CD8-positive, alpha-beta memory T cell (primary cell): Measurements from ENCODE around the gene PPARD. TPM values are rescaled to one million over a fixed set of nuclear protein-coding genes. Genes with fewer than 3 reads are reported as not detected.

Experiments used
- CTCF ChIA-PET: fragments of 350-600 bp; sonication (Branson Sonifier 250); formaldehyde crosslinking; loops from one replicate; lab custom pipeline; 2021; ENCODE audit warnings: antibody characterized with exemption; lab: Charles Lee
- POLR2A ChIA-PET: fragments of 350-600 bp; sonication (Branson Sonifier 250); formaldehyde crosslinking; loops from one replicate; lab custom pipeline; 2021; ENCODE audit warnings: antibody characterized with exemption; lab: Charles Lee
- DNase-seq, 5 donors: peaks; one replicate each; pipeline versions ENCODE4 v3.0.0 to v3.0.0-alpha.2; 2020 to 2022; ENCODE audit warnings: mixed read lengths in 1 of 5
- H3K27ac ChIP-seq: one replicate; pipeline ENCODE4 v1.7.0; 2013; ENCODE audit warnings: low read depth, mild to moderate bottlenecking, low read length, moderate library complexity
- H3K27me3 ChIP-seq: 2 replicates; pipeline ENCODE4 v1.7.0; 2013; ENCODE audit warnings: low read length, mild to moderate bottlenecking; ENCODE audit not compliant: insufficient read depth, poor library complexity, severe bottlenecking
- H3K36me3 ChIP-seq: 2 replicates; pipeline ENCODE4 v1.7.0; 2013; ENCODE audit warnings: mild to moderate bottlenecking, low read length, moderate library complexity; ENCODE audit not compliant: insufficient read depth
- H3K4me1 ChIP-seq: 2 replicates; pipeline ENCODE4 v1.7.0; 2013; ENCODE audit warnings: mild to moderate bottlenecking, low read length, moderate library complexity; ENCODE audit not compliant: insufficient read depth
- H3K4me3 ChIP-seq: 2 replicates; pipeline ENCODE4 v1.7.0; 2013; ENCODE audit warnings: mild to moderate bottlenecking, low read length
- H3K9me3 ChIP-seq: 2 replicates; pipeline ENCODE4 v1.7.0; 2013; ENCODE audit warnings: mild to moderate bottlenecking, low read length
- H3K27ac Mint-ChIP-seq, 8 donors: one replicate each; pipeline ENCODE4 v1.8.0; 2020 to 2021; ENCODE audit warnings: mixed read lengths in 8 of 8, mild to moderate bottlenecking in 6 of 8, inconsistent platforms in 3 of 8, moderate library complexity in 3 of 8
- H3K27me3 Mint-ChIP-seq, 2 donors: one replicate each; pipeline ENCODE4 v1.8.0; 2020 to 2021; ENCODE audit warnings: mixed read lengths in 2 of 2, mild to moderate bottlenecking in 1 of 2, moderate library complexity in 1 of 2
- H3K36me3 Mint-ChIP-seq, 3 donors: one replicate each; pipeline ENCODE4 v1.8.0; 2020 to 2021; ENCODE audit warnings: mixed read lengths in 3 of 3, inconsistent platforms in 1 of 3, mild to moderate bottlenecking in 1 of 3
- H3K4me1 Mint-ChIP-seq, 3 donors: one replicate each; pipeline ENCODE4 v1.8.0; 2020 to 2021; ENCODE audit warnings: mixed read lengths in 3 of 3, inconsistent platforms in 1 of 3, mild to moderate bottlenecking in 1 of 3
- H3K4me3 Mint-ChIP-seq, 7 donors: one replicate each; pipeline ENCODE4 v1.8.0; 2020 to 2021; ENCODE audit warnings: mixed read lengths in 7 of 7, mild to moderate bottlenecking in 6 of 7, moderate library complexity in 4 of 7, inconsistent platforms in 2 of 7
- H3K9me3 Mint-ChIP-seq, 5 donors: one replicate each; pipeline ENCODE4 v1.8.0; 2020 to 2022; ENCODE audit warnings: mixed read lengths in 5 of 5, mild to moderate bottlenecking in 3 of 5, moderate library complexity in 2 of 5, inconsistent platforms in 1 of 5
- polyA plus RNA-seq: library from polyadenylated mRNA; unstranded; fragments of 300-500 nt; fragmentation: Illumina TruSeq; gene quantifications from one replicate; pipeline ENCODE4 v1.2.3, GENCODE V29; 2021
- total RNA-seq, 2 experiments: library from RNA; stranded (reverse); gene quantifications; one replicate each; pipeline ENCODE4 v1.2.3, GENCODE V29; 2021

The PPARD gene
- total and polyA plus RNA-seq, 3 experiments from 2014 or later, result 7.7 to 16.2 (median 14.8) TPM

DNA sequence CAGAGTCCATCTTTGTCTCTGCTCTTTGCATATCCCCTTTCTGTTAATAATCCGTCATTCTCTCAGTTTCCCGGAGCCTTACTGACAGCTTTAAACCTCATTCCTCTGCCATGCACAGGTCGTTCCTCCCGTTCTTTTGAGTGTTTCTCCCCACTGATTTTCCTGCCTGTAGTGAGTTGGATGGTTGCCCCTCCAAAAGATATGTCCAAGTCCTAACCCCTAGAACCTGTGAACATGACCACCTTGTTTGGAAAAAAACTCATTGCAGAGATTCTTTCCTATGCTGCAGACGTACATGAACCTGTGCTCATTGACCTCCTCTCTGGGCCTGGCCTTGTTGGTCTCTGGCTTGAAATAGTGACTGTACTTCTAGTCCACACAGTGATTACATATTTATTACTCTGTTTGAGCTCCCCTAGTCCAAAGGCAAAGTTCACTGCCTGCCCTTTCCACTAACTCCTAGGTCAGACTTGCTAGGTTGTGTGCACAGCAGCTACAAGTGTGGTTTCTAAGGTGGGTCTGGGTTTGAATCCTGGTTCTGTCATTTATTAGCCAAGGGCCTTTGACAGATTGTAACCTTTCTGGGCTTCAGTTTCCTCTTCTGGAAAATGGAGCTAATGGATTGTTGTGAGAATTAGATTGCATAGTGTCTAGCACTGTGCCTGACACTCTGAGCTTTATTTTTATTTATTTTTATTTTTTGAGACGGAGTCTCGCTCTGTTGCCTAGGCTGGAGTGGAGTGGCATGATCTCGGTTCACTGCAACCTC is 29.3 kb downstream of the PPARD start:
- Mint-ChIP-seq H3K27me3 (no peaks in the 10 kb centered on the region), H3K4me3 (peak overlapping the region in 5 of 7 donors; percentile 21 to 76 (median 37)), H3K27ac (peak overlapping the region in 7 of 8 donors; percentile 5 to 88 (median 47)), H3K36me3 (peaks cover 6 to 11% (median 7%) of the 10 kb centered on the region in 3 donors), H3K4me1 (peaks cover 55 to 71% (median 62%) of the 10 kb centered on the region in 3 donors), H3K9me3 (no peaks in the 10 kb centered on the region)
- Histone ChIP-seq H3K36me3 (no peaks in the 10 kb centered on the region), H3K27ac (no peak overlapping the region), H3K4me3 (no peak overlapping the region), H3K27me3 (no peaks in the 10 kb centered on the region), H3K4me1 (peaks cover 39% of the 10 kb centered on the region), H3K9me3 (no peaks in the 10 kb centered on the region)
- DNase-seq, result no peak
- CTCF ChIA-PET, result interaction anchor here (1.2 to 1.5 kb wide), 2 partner anchors 18 to 131 kb away, joined by 3 read pairs; no protein-coding TSS in a partner anchor
- POLR2A ChIA-PET, result no interaction called here

DNA sequence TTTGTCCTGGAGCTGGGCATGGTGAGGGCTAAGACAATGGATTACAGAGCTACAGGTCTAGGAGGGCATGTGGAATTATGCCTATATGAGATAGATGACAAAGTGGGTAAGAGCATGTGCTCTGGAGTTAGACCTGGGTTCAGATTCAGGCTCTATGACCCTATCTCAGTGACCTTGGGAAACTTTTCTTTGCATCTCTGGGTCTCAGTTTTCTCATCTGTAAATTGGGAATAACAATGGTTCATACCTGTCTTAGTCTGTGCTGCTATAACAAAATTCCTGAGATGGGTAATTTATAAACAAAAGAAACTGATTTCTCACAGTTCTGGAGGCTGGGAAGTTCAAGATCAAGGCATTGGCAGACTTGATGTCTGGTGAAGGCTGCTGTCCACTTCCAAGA is 30.3 kb downstream of the PPARD start:
- no peak overlapping the region for H3K27ac ChIP-seq
- no peak overlapping the region for H3K4me3 ChIP-seq
- H3K36me3 Mint-ChIP-seq, result peaks cover 3 to 11% (median 8%) of the 10 kb centered on the region in 3 donors
- no peaks in the 10 kb centered on the region for H3K36me3 ChIP-seq
- peaks cover 50 to 68% (median 58%) of the 10 kb centered on the region in 3 donors for H3K4me1 Mint-ChIP-seq
- H3K27ac Mint-ChIP-seq, result peak overlapping the region in 1 of 8 donors; percentile 3
- DNase-seq, result no peak
- POLR2A ChIA-PET, result no interaction called here
- no peak overlapping the region for H3K4me3 Mint-ChIP-seq
- H3K9me3 ChIP-seq, result no peaks in the 10 kb centered on the region
- H3K4me1 ChIP-seq, result peaks cover 39% of the 10 kb centered on the region
- CTCF ChIA-PET, result no interaction called here
- H3K27me3 ChIP-seq, result no peaks in the 10 kb centered on the region
- H3K27me3 Mint-ChIP-seq, result no peaks in the 10 kb centered on the region
- H3K9me3 Mint-ChIP-seq, result no peaks in the 10 kb centered on the region

DNA sequence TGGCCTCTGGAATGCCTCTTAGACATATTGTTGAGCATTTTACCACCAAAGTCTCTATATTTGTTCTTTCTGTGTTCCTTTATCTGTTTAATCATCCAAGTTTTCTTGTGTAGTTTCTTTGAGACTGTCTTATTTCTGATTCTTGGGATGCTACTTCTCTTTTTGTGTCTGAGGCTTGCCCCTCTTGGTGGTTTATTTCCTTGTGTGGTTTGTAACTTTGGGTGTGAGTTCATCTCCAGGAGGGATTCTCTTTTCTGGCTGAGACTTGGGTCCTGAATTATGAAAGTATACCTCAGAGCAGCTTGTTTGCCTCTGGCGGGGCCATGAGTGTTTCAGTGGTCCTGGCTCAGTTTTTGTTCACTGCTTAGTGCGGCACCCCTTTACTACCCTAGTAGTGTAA is 33.9 kb downstream of the PPARD start:
- peaks cover 3 to 19% (median 18%) of the 10 kb centered on the region in 3 donors for H3K36me3 Mint-ChIP-seq
- no peaks in the 10 kb centered on the region for H3K36me3 ChIP-seq
- H3K4me1 Mint-ChIP-seq, result peaks cover 33 to 56% (median 42%) of the 10 kb centered on the region in 3 donors
- ChIA-PET CTCF (no interaction called here), POLR2A (no interaction called here)
- H3K4me3 Mint-ChIP-seq, result no peak overlapping the region
- no peaks in the 10 kb centered on the region for H3K27me3 ChIP-seq
- H3K27me3 Mint-ChIP-seq, result no peaks in the 10 kb centered on the region
- H3K9me3 Mint-ChIP-seq, result peaks cover 0 to 2% (median 0%) of the 10 kb centered on the region in 5 donors
- no peak overlapping the region for H3K27ac ChIP-seq
- peak overlapping the region in 2 of 8 donors; percentile 19 to 55 for H3K27ac Mint-ChIP-seq
- peaks cover 6% of the 10 kb centered on the region for H3K4me1 ChIP-seq
- no peaks in the 10 kb centered on the region for H3K9me3 ChIP-seq
- no peak overlapping the region for H3K4me3 ChIP-seq
- DNase-seq, result no peak

DNA sequence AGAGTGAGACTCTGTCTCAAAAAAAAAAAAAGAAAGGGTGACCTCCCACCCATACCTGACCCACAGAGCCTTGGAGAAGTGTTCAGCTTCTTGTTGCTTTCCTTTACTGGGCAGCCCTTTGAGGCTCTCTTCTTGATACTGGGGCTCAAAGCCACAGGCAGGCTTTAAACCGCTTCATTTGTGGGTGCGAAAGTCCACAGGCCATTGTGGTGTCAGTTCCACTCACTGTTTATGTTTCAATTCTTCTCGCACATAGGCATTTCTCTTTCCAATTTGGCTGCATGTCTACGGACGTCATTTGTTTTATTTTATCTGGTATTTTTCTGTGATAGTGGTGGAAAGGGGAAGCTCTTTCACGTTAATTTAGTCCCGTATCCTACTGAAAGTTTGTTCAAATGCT is 34.6 kb downstream of the PPARD start:
- H3K27me3 ChIP-seq, result no peaks in the 10 kb centered on the region
- no peak overlapping the region for H3K4me3 ChIP-seq
- peak overlapping the region in 4 of 8 donors; percentile 10 to 63 (median 30) for H3K27ac Mint-ChIP-seq
- no peaks in the 10 kb centered on the region for H3K27me3 Mint-ChIP-seq
- H3K9me3 Mint-ChIP-seq, result peaks cover 0 to 2% (median 0%) of the 10 kb centered on the region in 5 donors
- no peaks in the 10 kb centered on the region for H3K4me1 ChIP-seq
- peaks cover 3 to 18% (median 17%) of the 10 kb centered on the region in 3 donors for H3K36me3 Mint-ChIP-seq
- CTCF ChIA-PET, result no interaction called here
- H3K9me3 ChIP-seq, result no peaks in the 10 kb centered on the region
- H3K27ac ChIP-seq, result no peak overlapping the region
- POLR2A ChIA-PET, result no interaction called here
- H3K36me3 ChIP-seq, result no peaks in the 10 kb centered on the region
- peaks cover 34 to 54% (median 42%) of the 10 kb centered on the region in 3 donors for H3K4me1 Mint-ChIP-seq
- H3K4me3 Mint-ChIP-seq, result no peak overlapping the region
- DNase-seq, result no peak

DNA sequence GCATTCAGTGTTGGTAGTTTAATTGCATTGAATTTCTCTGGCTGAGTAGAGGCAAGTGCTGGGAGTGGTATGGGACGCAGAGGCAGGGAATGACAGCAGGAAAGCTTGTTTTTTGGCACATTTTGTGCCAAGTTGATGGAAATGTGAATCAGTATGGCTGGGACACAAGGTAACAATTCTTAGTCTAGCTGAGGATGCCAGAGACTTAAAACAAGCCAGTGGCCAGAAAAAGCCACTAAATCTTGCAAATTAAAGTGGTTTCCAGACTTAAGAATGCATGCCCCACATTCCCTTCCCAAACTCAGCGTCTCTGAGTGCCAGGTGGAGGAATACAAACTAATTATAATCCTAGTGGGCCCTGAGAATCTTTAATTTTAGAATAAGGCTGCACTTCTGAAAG is 35.9 kb downstream of the PPARD start:
- peaks cover 0 to 5% (median 0%) of the 10 kb centered on the region in 5 donors for H3K9me3 Mint-ChIP-seq
- CTCF ChIA-PET, result no interaction called here
- peaks cover 7 to 23% (median 18%) of the 10 kb centered on the region in 3 donors for H3K36me3 Mint-ChIP-seq
- no peaks in the 10 kb centered on the region for H3K36me3 ChIP-seq
- peak overlapping the region in 4 of 8 donors; percentile 7 to 70 (median 58) for H3K27ac Mint-ChIP-seq
- no peak overlapping the region for H3K27ac ChIP-seq
- no peaks in the 10 kb centered on the region for H3K9me3 ChIP-seq
- no peak for DNase-seq
- no peak overlapping the region for H3K4me3 Mint-ChIP-seq
- no peaks in the 10 kb centered on the region for H3K27me3 ChIP-seq
- POLR2A ChIA-PET, result interaction anchor here (0.7 kb wide), 1 partner anchor 712 kb away, joined by 3 read pairs; no protein-coding TSS in a partner anchor
- peaks cover 34 to 44% (median 37%) of the 10 kb centered on the region in 3 donors for H3K4me1 Mint-ChIP-seq
- H3K27me3 Mint-ChIP-seq, result no peaks in the 10 kb centered on the region
- H3K4me1 ChIP-seq, result no peaks in the 10 kb centered on the region
- no peak overlapping the region for H3K4me3 ChIP-seq

DNA sequence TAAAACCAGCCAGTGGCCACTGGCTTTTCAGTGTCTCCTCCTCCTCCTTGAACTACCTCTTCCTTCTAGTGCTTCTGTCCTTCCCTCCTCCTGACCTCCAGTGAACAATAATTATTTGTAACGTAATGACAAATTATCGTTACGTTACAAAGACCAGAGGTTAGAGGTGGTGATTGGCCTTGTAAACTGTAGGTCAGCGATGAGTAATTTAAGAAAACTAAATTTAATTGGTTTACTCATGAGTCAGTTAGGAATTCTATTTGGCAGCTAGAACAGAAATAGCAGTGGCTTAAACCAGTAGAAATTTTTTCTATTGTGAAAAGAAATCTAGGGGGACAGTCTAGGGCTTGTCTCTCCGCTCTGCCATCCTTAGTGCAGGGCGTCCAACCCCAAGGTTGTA is 38.8 kb downstream of the PPARD start:
- H3K4me3 Mint-ChIP-seq, result no peak overlapping the region
- DNase-seq, result no peak
- H3K27ac ChIP-seq, result no peak overlapping the region
- H3K4me3 ChIP-seq, result no peak overlapping the region
- no peaks in the 10 kb centered on the region for H3K9me3 ChIP-seq
- H3K9me3 Mint-ChIP-seq, result peaks cover 0 to 5% (median 0%) of the 10 kb centered on the region in 5 donors
- H3K36me3 ChIP-seq, result no peaks in the 10 kb centered on the region
- H3K4me1 Mint-ChIP-seq, result peaks cover 33 to 43% (median 37%) of the 10 kb centered on the region in 3 donors
- CTCF ChIA-PET, result no interaction called here
- no peaks in the 10 kb centered on the region for H3K4me1 ChIP-seq
- no peaks in the 10 kb centered on the region for H3K27me3 ChIP-seq
- no peaks in the 10 kb centered on the region for H3K27me3 Mint-ChIP-seq
- peaks cover 8 to 25% (median 18%) of the 10 kb centered on the region in 3 donors for H3K36me3 Mint-ChIP-seq
- POLR2A ChIA-PET, result no interaction called here
- H3K27ac Mint-ChIP-seq, result peak overlapping the region in 1 of 8 donors; percentile 67

DNA sequence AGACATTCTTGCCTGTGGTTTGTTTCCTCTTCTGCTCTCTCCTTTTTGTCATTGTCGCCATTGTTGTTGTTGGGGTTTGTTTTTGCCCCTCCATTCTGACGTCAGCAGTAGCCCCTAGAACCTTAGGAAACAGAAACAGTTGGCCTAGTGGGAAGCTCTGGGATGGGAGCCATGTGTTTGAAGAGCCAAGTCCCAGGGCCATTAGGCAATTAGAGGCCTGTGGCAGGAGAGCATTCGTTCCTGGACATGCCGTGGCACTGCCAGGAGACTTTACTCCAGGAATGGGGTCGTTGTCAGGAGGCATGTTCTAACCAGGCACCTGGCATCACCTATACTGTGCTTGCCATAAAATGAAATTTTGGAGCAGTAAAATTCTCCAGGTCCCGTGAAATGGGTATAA is 39.7 kb downstream of the PPARD start:
- H3K4me3 Mint-ChIP-seq, result no peak overlapping the region
- no peaks in the 10 kb centered on the region for H3K36me3 ChIP-seq
- H3K27ac Mint-ChIP-seq, result peak overlapping the region in 2 of 8 donors; percentile 9 to 24
- DNase-seq, result no peak
- H3K27ac ChIP-seq, result no peak overlapping the region
- peaks cover 29 to 41% (median 39%) of the 10 kb centered on the region in 3 donors for H3K4me1 Mint-ChIP-seq
- peaks cover 8 to 27% (median 18%) of the 10 kb centered on the region in 3 donors for H3K36me3 Mint-ChIP-seq
- peaks cover 0 to 5% (median 0%) of the 10 kb centered on the region in 5 donors for H3K9me3 Mint-ChIP-seq
- no peaks in the 10 kb centered on the region for H3K9me3 ChIP-seq
- CTCF ChIA-PET, result no interaction called here
- POLR2A ChIA-PET, result no interaction called here
- no peaks in the 10 kb centered on the region for H3K4me1 ChIP-seq
- H3K4me3 ChIP-seq, result no peak overlapping the region
- no peaks in the 10 kb centered on the region for H3K27me3 ChIP-seq
- H3K27me3 Mint-ChIP-seq, result no peaks in the 10 kb centered on the region
